ENCODE results near the gene CCDC174. TPM values are rescaled to one million over a fixed set of nuclear protein-coding genes. Genes with fewer than 3 reads are reported as not detected.

Gene CCDC174
- total RNA-seq, 1 experiment from 2014 or later: 21.7 TPM

GRCh38 chr3:14721126-14721864, 69.7 kb downstream of the CCDC174 start:
- DNase-seq (ENCODE audit: low read depth, low spot score): no peak
- in situ Hi-C loops (cut with HindIII; ENCODE audit: low pct_unique_long_range_greater_than_20kb, low sequenced_read_pairs): no loop called here

Other genes with a start within 250 kb of the CCDC174 start
- gene SLC6A6, start 249.2 kb upstream of the CCDC174 start, total RNA-seq (2014; rRNA removed; shearing (Covaris generic)): 9.4 and 10.2 TPM in 2 replicates
- 0.18 and 0.27 TPM in 2 replicates for gene GRIP2, start 111.4 kb upstream of the CCDC174 start, total RNA-seq (2014; rRNA removed; shearing (Covaris generic))
- gene C3orf20, start 23.4 kb downstream of the CCDC174 start, total RNA-seq (2014; rRNA removed; shearing (Covaris generic)): not detected in 2 replicates
- not detected in 2 replicates for gene FGD5, start 167.2 kb downstream of the CCDC174 start, total RNA-seq (2014; rRNA removed; shearing (Covaris generic))